Neural cell (in vitro differentiated cells): Measurements from ENCODE around the gene FBXO46. TPM values are rescaled to one million over a fixed set of nuclear protein-coding genes. Genes with fewer than 3 reads are reported as not detected.

Experiments used
- H2AFZ ChIP-seq: fragments of 200-600, 300-800 bp; sonication (generic), shearing (Covaris generic); 2 replicates; pipeline ENCODE4 v1.6.0; 2014; ENCODE audit warnings: low read depth, mild to moderate bottlenecking, antibody characterized with exemption, low read length, moderate library complexity
- H3F3A ChIP-seq: fragments of 200-600 bp; shearing (Covaris generic); 2 replicates; pipeline ENCODE4 v1.6.1; 2016; ENCODE audit warnings: mild to moderate bottlenecking, moderate library complexity, mixed read lengths, antibody characterized with exemption, low read length; ENCODE audit not compliant: insufficient read depth, poor library complexity, severe bottlenecking
- H3K27ac ChIP-seq: fragments of 200-600, 300-800 bp; sonication (generic), shearing (Covaris generic); 2 replicates; pipeline ENCODE4 v1.5.1; 2014; ENCODE audit warnings: mild to moderate bottlenecking, low read length, moderate library complexity
- H3K27me3 ChIP-seq: fragments of 300-800, 200-600 bp; sonication (generic), shearing (Covaris generic); 2 replicates; pipeline ENCODE4 v1.6.0; 2014; ENCODE audit warnings: mild to moderate bottlenecking, low read depth, low read length, moderate library complexity; ENCODE audit not compliant: insufficient read depth
- H3K36me3 ChIP-seq: fragments of 300-800, 200-600 bp; sonication (generic), shearing (Covaris generic); 2 replicates; pipeline ENCODE4 v1.5.1; 2014; ENCODE audit warnings: mild to moderate bottlenecking, antibody characterized with exemption, low read length, moderate library complexity; ENCODE audit not compliant: insufficient read depth
- H3K4me2 ChIP-seq: fragments of 300-800, 200-600 bp; sonication (generic), shearing (Covaris generic); 2 replicates; pipeline ENCODE4 v1.6.0; 2014; ENCODE audit warnings: mild to moderate bottlenecking, low read length
- H3K4me3 ChIP-seq: fragments of 300-800, 200-600 bp; sonication (generic), shearing (Covaris generic); 2 replicates; pipeline ENCODE4 v1.5.1; 2014; ENCODE audit warnings: mild to moderate bottlenecking, low read length, moderate library complexity
- H3K79me2 ChIP-seq: fragments of 200-600 bp; shearing (Covaris generic); replicated peaks from 2 replicates; pipeline ENCODE4 v1.6.0; 2014; ENCODE audit warnings: mild to moderate bottlenecking, low read length, moderate library complexity; ENCODE audit not compliant: insufficient read depth
- H3K9ac ChIP-seq: fragments of 300-800, 200-600 bp; sonication (generic), shearing (Covaris generic); 2 replicates; pipeline ENCODE4 v1.6.1; 2016; ENCODE audit warnings: mild to moderate bottlenecking, low read length, mixed read lengths
- H3K9me2 ChIP-seq: fragments of 200-600 bp; shearing (Covaris generic); 2 replicates; pipeline ENCODE4 v1.6.1; 2016; ENCODE audit warnings: mild to moderate bottlenecking, low read length, mixed read lengths; ENCODE audit not compliant: insufficient read depth
- H3K9me3 ChIP-seq: fragments of 200-600, 300-800 bp; sonication (generic), shearing (Covaris generic); 2 replicates; pipeline ENCODE4 v1.6.1; 2016; ENCODE audit warnings: mild to moderate bottlenecking, mixed run types, low read length, moderate library complexity, mixed read lengths
- H4K20me1 ChIP-seq: fragments of 200-600 bp; shearing (Covaris generic); 2 replicates; pipeline ENCODE4 v1.6.1; 2016; ENCODE audit warnings: mild to moderate bottlenecking, mixed run types; ENCODE audit not compliant: insufficient read depth
- EP300 ChIP-seq: fragments of 450-650 bp; conservative IDR thresholded peaks from 2 replicates; pipeline ENCODE4 v1.6.1; 2014; ENCODE audit warnings: antibody characterized with exemption, mild to moderate bottlenecking, moderate library complexity; ENCODE audit not compliant: poor library complexity, severe bottlenecking
- EZH2 ChIP-seq: fragments of 200-600, 300-800 bp; shearing (Covaris generic), sonication (generic); IDR thresholded peaks from 2 replicates; pipeline ENCODE4 v1.6.1; 2014; ENCODE audit warnings: antibody characterized with exemption, low read length, borderline replicate concordance, mild to moderate bottlenecking; ENCODE audit not compliant: insufficient read depth, poor library complexity, severe bottlenecking
- MXI1 ChIP-seq: fragments of 450-650 bp; conservative IDR thresholded peaks from 2 replicates; pipeline ENCODE4 v1.6.1; 2014; ENCODE audit warnings: antibody characterized with exemption, mild to moderate bottlenecking; ENCODE audit not compliant: poor library complexity, severe bottlenecking
- POLR2AphosphoS5 ChIP-seq: IDR thresholded peaks from 2 replicates; pipeline ENCODE4 v1.6.1; 2012
- RAD21 ChIP-seq: fragments of 450-650 bp; conservative IDR thresholded peaks from 2 replicates; pipeline ENCODE4 v1.6.1; 2014; ENCODE audit warnings: antibody characterized with exemption, mild to moderate bottlenecking, moderate library complexity
- SMC3 ChIP-seq: fragments of 450-650 bp; conservative IDR thresholded peaks from 2 replicates; pipeline ENCODE4 v1.6.1; 2014; ENCODE audit warnings: antibody characterized with exemption, mild to moderate bottlenecking, moderate library complexity; ENCODE audit not compliant: poor library complexity
- TAF1 ChIP-seq: IDR thresholded peaks from 2 replicates; pipeline ENCODE4 v1.6.1; 2012; ENCODE audit warnings: low read depth
- polyA plus RNA-seq: library from polyadenylated mRNA; depleted of rRNA; stranded (reverse); fragments of >200 nt; gene quantifications from 2 replicates; pipeline ENCODE4 v1.2.3, GENCODE V29; 2014
- TF ChIP-seq, protein P1 (sequence below): IDR thresholded peaks from 2 replicates; pipeline ENCODE4 v1.6.1; 2012; ENCODE audit warnings: borderline replicate concordance
- TF ChIP-seq, protein P2 (sequence below): fragments of 450-650 bp; IDR thresholded peaks from 2 replicates; pipeline ENCODE4 v1.5.1; 2014; ENCODE audit warnings: antibody characterized with exemption, mild to moderate bottlenecking, moderate library complexity; ENCODE audit not compliant: poor library complexity, severe bottlenecking

The FBXO46 gene
- polyA plus RNA-seq, 1 donor from 2014 or later = 12.5 TPM

DNA sequence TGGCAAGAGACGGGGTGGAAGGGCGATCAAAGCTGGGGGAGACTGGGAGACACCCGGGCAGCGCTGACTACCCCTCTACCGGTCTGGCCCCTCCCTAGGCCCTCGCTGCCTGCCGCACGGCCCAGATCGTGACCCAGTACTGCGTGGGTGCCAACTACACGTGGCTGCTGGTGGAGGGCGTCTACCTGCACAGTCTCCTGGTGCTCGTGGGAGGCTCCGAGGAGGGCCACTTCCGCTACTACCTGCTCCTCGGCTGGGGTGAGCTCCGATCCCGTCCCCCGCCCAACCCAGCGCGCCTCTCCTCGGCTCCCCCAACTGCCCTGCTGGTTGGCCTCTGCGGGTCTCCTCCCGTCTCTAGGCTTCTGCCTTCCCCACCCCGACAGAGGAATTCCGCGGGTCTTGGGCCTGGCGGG, 53.8 kb downstream of the FBXO46 start:
- no peak overlapping the region for H3K27ac ChIP-seq
- H3K9ac ChIP-seq = no peak overlapping the region
- H3K36me3 ChIP-seq = no peaks in the 10 kb centered on the region
- H3K27me3 ChIP-seq = peaks cover 35% of the 10 kb centered on the region
- no peaks in the 10 kb centered on the region for H3K9me3 ChIP-seq
- TF ChIP-seq, protein P1, sequence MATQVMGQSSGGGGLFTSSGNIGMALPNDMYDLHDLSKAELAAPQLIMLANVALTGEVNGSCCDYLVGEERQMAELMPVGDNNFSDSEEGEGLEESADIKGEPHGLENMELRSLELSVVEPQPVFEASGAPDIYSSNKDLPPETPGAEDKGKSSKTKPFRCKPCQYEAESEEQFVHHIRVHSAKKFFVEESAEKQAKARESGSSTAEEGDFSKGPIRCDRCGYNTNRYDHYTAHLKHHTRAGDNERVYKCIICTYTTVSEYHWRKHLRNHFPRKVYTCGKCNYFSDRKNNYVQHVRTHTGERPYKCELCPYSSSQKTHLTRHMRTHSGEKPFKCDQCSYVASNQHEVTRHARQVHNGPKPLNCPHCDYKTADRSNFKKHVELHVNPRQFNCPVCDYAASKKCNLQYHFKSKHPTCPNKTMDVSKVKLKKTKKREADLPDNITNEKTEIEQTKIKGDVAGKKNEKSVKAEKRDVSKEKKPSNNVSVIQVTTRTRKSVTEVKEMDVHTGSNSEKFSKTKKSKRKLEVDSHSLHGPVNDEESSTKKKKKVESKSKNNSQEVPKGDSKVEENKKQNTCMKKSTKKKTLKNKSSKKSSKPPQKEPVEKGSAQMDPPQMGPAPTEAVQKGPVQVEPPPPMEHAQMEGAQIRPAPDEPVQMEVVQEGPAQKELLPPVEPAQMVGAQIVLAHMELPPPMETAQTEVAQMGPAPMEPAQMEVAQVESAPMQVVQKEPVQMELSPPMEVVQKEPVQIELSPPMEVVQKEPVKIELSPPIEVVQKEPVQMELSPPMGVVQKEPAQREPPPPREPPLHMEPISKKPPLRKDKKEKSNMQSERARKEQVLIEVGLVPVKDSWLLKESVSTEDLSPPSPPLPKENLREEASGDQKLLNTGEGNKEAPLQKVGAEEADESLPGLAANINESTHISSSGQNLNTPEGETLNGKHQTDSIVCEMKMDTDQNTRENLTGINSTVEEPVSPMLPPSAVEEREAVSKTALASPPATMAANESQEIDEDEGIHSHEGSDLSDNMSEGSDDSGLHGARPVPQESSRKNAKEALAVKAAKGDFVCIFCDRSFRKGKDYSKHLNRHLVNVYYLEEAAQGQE = no peak
- TF ChIP-seq SMC3 = no peak
- TF ChIP-seq EZH2 = no peak
- no peak for TF ChIP-seq EP300
- no peak for TF ChIP-seq TAF1
- TF ChIP-seq POLR2AphosphoS5 = no peak
- no peak for TF ChIP-seq MXI1
- no peak for TF ChIP-seq RAD21
- TF ChIP-seq, protein P2, sequence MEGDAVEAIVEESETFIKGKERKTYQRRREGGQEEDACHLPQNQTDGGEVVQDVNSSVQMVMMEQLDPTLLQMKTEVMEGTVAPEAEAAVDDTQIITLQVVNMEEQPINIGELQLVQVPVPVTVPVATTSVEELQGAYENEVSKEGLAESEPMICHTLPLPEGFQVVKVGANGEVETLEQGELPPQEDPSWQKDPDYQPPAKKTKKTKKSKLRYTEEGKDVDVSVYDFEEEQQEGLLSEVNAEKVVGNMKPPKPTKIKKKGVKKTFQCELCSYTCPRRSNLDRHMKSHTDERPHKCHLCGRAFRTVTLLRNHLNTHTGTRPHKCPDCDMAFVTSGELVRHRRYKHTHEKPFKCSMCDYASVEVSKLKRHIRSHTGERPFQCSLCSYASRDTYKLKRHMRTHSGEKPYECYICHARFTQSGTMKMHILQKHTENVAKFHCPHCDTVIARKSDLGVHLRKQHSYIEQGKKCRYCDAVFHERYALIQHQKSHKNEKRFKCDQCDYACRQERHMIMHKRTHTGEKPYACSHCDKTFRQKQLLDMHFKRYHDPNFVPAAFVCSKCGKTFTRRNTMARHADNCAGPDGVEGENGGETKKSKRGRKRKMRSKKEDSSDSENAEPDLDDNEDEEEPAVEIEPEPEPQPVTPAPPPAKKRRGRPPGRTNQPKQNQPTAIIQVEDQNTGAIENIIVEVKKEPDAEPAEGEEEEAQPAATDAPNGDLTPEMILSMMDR = no peak
- H4K20me1 ChIP-seq = no peaks in the 10 kb centered on the region
- H2AFZ ChIP-seq = no peak overlapping the region
- no peaks in the 10 kb centered on the region for H3K79me2 ChIP-seq
- H3F3A ChIP-seq = no peaks in the 10 kb centered on the region
- H3K4me3 ChIP-seq = no peak overlapping the region
- no peak overlapping the region for H3K4me2 ChIP-seq
- H3K9me2 ChIP-seq = no peaks in the 10 kb centered on the region

DNA sequence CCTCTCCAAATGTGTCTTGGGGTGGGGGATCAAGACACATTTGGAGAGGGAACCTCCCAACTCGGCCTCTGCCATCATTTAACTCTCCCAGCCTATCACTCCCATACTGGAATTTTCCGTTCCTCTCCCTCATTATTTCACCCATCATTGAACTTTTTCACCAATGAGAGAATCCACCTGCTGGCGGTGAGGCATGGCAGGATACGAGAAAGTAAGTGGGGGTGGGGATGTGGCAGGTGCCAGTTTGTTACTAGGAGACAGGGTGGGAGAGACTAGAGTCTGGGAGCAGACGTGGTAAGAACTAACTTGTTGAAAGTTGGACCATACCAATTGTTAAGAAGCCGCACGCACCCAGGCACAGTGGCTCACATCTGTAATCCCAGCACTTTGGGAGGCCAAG, 55.8 kb downstream of the FBXO46 start:
- TF ChIP-seq TAF1 (no peak), POLR2AphosphoS5 (no peak), MXI1 (no peak), EZH2 (no peak), EP300 (no peak), SMC3 (no peak), RAD21 (no peak)
- TF ChIP-seq, protein P1 = no peak
- TF ChIP-seq, protein P2 = no peak

More for the DNA sequence above, 55.8 kb downstream of the FBXO46 start:
- H3K79me2 ChIP-seq = no peaks in the 10 kb centered on the region
- no peaks in the 10 kb centered on the region for H3K9me3 ChIP-seq
- peaks cover 51% of the 10 kb centered on the region for H3K27me3 ChIP-seq
- no peak overlapping the region for H3K4me3 ChIP-seq
- H4K20me1 ChIP-seq = no peaks in the 10 kb centered on the region
- no peaks in the 10 kb centered on the region for H3K36me3 ChIP-seq
- no peak overlapping the region for H3K27ac ChIP-seq
- H3F3A ChIP-seq = no peaks in the 10 kb centered on the region
- H3K9ac ChIP-seq = no peak overlapping the region
- H3K4me2 ChIP-seq = no peak overlapping the region
- H3K9me2 ChIP-seq = no peaks in the 10 kb centered on the region
- no peak overlapping the region for H2AFZ ChIP-seq
